ENCODE measurements around the gene RABAC1.

Gene RABAC1

GRCh38 chr19:41988947-41989346 lies 29.8 kb upstream of the RABAC1 start:
- DNase-seq, result no peak

GRCh38 chr19:41987141-41987860 lies 28.2 kb upstream of the RABAC1 start:
- DNase-seq, result no peak

GRCh38 chr19:41984961-41985360 lies 25.8 kb upstream of the RABAC1 start:
- no peak for DNase-seq

GRCh38 chr19:41981724-41982123 lies 22.6 kb upstream of the RABAC1 start:
- DNase-seq, result no peak

GRCh38 chr19:41978470-41978869 lies 19.3 kb upstream of the RABAC1 start:
- DNase-seq, result no peak

- DNase-seq, result no peak
Measured at GRCh38 chr19:41977916-41978315, 18.8 kb upstream of the RABAC1 start.

GRCh38 chr19:41974652-41975051 lies 15.5 kb upstream of the RABAC1 start:
- no peak for DNase-seq

- no peak for DNase-seq
Measured at GRCh38 chr19:41971363-41971762, 12.2 kb upstream of the RABAC1 start.

GRCh38 chr19:41969772-41970458 lies 10.8 kb upstream of the RABAC1 start:
- DNase-seq, result no peak

- no peak for DNase-seq
Measured at GRCh38 chr19:41968751-41969595, 9.9 kb upstream of the RABAC1 start.

GRCh38 chr19:41967054-41967783 lies 8.1 kb upstream of the RABAC1 start:
- no peak for DNase-seq

- no peak for DNase-seq
Measured at GRCh38 chr19:41965106-41965505, 6.0 kb upstream of the RABAC1 start.

GRCh38 chr19:41960973-41961372 lies 1.9 kb upstream of the RABAC1 start:
- no peak for DNase-seq

GRCh38 chr19:41958367-41959055 lies 610 bp downstream of the RABAC1 start:
- peak; percentile 74 for DNase-seq

GRCh38 chr19:41957838-41958366 lies 1.2 kb downstream of the RABAC1 start:
- peak; percentile 90 for DNase-seq

- DNase-seq, result no peak
Measured at GRCh38 chr19:41957161-41957837, 1.8 kb downstream of the RABAC1 start.

- no peak for DNase-seq
Measured at GRCh38 chr19:41956621-41957020, 2.5 kb downstream of the RABAC1 start.

- no peak for DNase-seq
Measured at GRCh38 chr19:41955521-41955920, 3.6 kb downstream of the RABAC1 start.

GRCh38 chr19:41951686-41952172 lies 7.4 kb downstream of the RABAC1 start:
- DNase-seq, result peak; percentile 37

- no peak for DNase-seq
Measured at GRCh38 chr19:41947091-41947490, 12.0 kb downstream of the RABAC1 start.

GRCh38 chr19:41945135-41945766 lies 13.9 kb downstream of the RABAC1 start:
- no peak for DNase-seq

Measured in NCI-H526 treated with DMSO at 0.1 percent for 48 hours (cell line).